HepG2 (cell line): Measurements from ENCODE around the gene FAF2. TPM values are rescaled to one million over a fixed set of nuclear protein-coding genes. Genes with fewer than 3 reads are reported as not detected.
A peak's percentile ranks its signal among the peaks of the same experiment; 100 is the strongest.

Source experiments
- ATF2 ChIP-seq: sonication (generic); formaldehyde crosslinking; IDR thresholded peaks from 2 replicates; pipeline ENCODE4 v1.4.0; 2020; ENCODE audit warnings: missing genetic modification reagents
- DRAP1 ChIP-seq: IDR thresholded peaks from 2 replicates; pipeline ENCODE4 v1.6.1; 2016; ENCODE audit warnings: missing genetic modification reagents, missing compliant biosample characterization
- EHMT2 ChIP-seq: fragments of 200-600 bp; sonication (generic); IDR thresholded peaks from 2 replicates; pipeline ENCODE4 v1.7.0; 2017; ENCODE audit warnings: antibody characterized with exemption, low read depth, low read length, borderline replicate concordance
- ETV5 ChIP-seq: IDR thresholded peaks from 2 replicates; pipeline ENCODE4 v1.6.1; 2018; ENCODE audit warnings: missing biosample characterization, missing genetic modification reagents, inconsistent platforms, borderline replicate concordance
- GABPA ChIP-seq, 2 experiments: IDR thresholded peaks; 2 replicates each; pipeline ENCODE4 v1.6.1; 2011 to 2016; ENCODE audit warnings: low read depth in 2 of 2, low read length in 1 of 2, missing biosample characterization in 1 of 2, missing genetic modification characterization in 1 of 2
- HNF4G ChIP-seq, 2 experiments: sonication (generic) in 1 of 2; formaldehyde crosslinking in 1 of 2; IDR thresholded peaks; 2 replicates each; pipeline versions ENCODE4 v1.4.0 to v1.6.1; 2011 to 2020; ENCODE audit warnings: borderline replicate concordance in 2 of 2, low read depth in 2 of 2, mild to moderate bottlenecking in 2 of 2, low read length in 1 of 2, missing genetic modification reagents in 1 of 2, moderate library complexity in 1 of 2
- IRF2 ChIP-seq: IDR thresholded peaks from 2 replicates; pipeline ENCODE4 v1.6.1; 2018; ENCODE audit warnings: missing genetic modification reagents, missing compliant biosample characterization
- ISX ChIP-seq: sonication (generic); formaldehyde crosslinking; conservative IDR thresholded peaks from 2 replicates; pipeline ENCODE4 v1.5.0; 2020; ENCODE audit warnings: missing genetic modification reagents
- NR2F2 ChIP-seq: IDR thresholded peaks from 2 replicates; pipeline ENCODE4 v1.6.1; 2012; ENCODE audit warnings: low read depth, inconsistent platforms, borderline replicate concordance
- POLR2AphosphoS5 ChIP-seq: IDR thresholded peaks from 2 replicates; pipeline ENCODE4 v1.6.1; 2012; ENCODE audit warnings: low read depth, low read length
- SP2 ChIP-seq: sonication (generic); formaldehyde crosslinking; IDR thresholded peaks from 2 replicates; pipeline ENCODE4 v1.5.1; 2020; ENCODE audit warnings: mild to moderate bottlenecking, missing genetic modification reagents
- THAP8 ChIP-seq: sonication (generic); formaldehyde crosslinking; IDR thresholded peaks from 2 replicates; pipeline ENCODE4 v1.5.1; 2020; ENCODE audit warnings: missing genetic modification reagents, mild to moderate bottlenecking, borderline replicate concordance
- ZFP90 ChIP-seq: sonication (generic); formaldehyde crosslinking; IDR thresholded peaks from 2 replicates; pipeline ENCODE4 v1.8.0; 2022; ENCODE audit warnings: missing genetic modification reagents, mild to moderate bottlenecking, inconsistent platforms, borderline replicate concordance
- ZFP91 ChIP-seq: sonication (generic); formaldehyde crosslinking; IDR thresholded peaks from 2 replicates; pipeline ENCODE4 v1.9.0; 2022; ENCODE audit warnings: missing genetic modification reagents, mild to moderate bottlenecking, borderline replicate concordance
- ZNF574 ChIP-seq: sonication (generic); formaldehyde crosslinking; IDR thresholded peaks from 2 replicates; pipeline ENCODE4 v1.4.0; 2020; ENCODE audit warnings: missing genetic modification reagents
- ZNF607 ChIP-seq: sonication (generic); formaldehyde crosslinking; IDR thresholded peaks from 2 replicates; pipeline ENCODE4 v1.5.1; 2020; ENCODE audit warnings: missing genetic modification reagents, mild to moderate bottlenecking, borderline replicate concordance
- ZNF710 ChIP-seq: sonication (generic); formaldehyde crosslinking; IDR thresholded peaks from 2 replicates; pipeline ENCODE4 v1.5.0; 2020; ENCODE audit warnings: mild to moderate bottlenecking, missing genetic modification reagents, borderline replicate concordance
- ZNF782 ChIP-seq: sonication (generic); formaldehyde crosslinking; IDR thresholded peaks from 2 replicates; pipeline ENCODE4 v1.4.0; 2020; ENCODE audit warnings: missing genetic modification reagents, mild to moderate bottlenecking, borderline replicate concordance
- polyA plus RNA-seq, 8 experiments: library from polyadenylated mRNA; depleted of rRNA in 3 of 8; stranded (reverse) in 7 of 8; unstranded in 1 of 8; fragments of >200 nt; fragmentation: Illumina TruSeq in 4 of 8; extraction: Trizol in 4 of 8; gene quantifications; 2 replicates each; pipeline versions ENCODE4 v1.2.1 to v1.2.3, GENCODE V29; 2011 to 2016; ENCODE audit warnings: low read depth in 4 of 8, missing spikeins in 1 of 8, mixed read lengths in 1 of 8; ENCODE audit not compliant: insufficient read depth in 1 of 8
- total RNA-seq, 5 experiments: library from RNA; depleted of rRNA; stranded (reverse); fragments of >200 nt; fragmentation: Illumina TruSeq; extraction: Trizol; gene quantifications; 2 replicates each; pipeline ENCODE4 v1.2.3, GENCODE V29; 2016; ENCODE audit warnings: low read depth in 1 of 5

Gene FAF2
- total and polyA plus RNA-seq, 2 of the 13 experiments (the other 11 are each of a cell fraction or from before 2014, with no cell fraction given): 27.8 to 34.3 TPM

- TF ChIP-seq GABPA (IDR thresholded peaks at IDR 0.05; ENCODE audit: low read depth, low read length) (peak; percentile 92), GABPA (CRISPR knock-in tag; IDR thresholded peaks at IDR 0.05; ENCODE audit: low read depth) (peak; percentile 93), EHMT2 (no peak), ISX (CRISPR knock-in tag) (0 out of 2 replicates have a peak, but pooled peaks have one; percentile 13), NR2F2 (no peak), ZNF607 (CRISPR knock-in tag) (peak; percentile 96; the same call in 1 of the 2 replicates), DRAP1 (CRISPR knock-in tag) (peak; percentile 76; the same call in 1 of the 2 replicates), ZNF782 (peak; percentile 47; the same call in 1 of the 2 replicates), ZNF710 (CRISPR knock-in tag) (peak; percentile 15; the same call in 1 of the 2 replicates), THAP8 (peak; percentile 81; the same call in 1 of the 2 replicates), SP2 (CRISPR knock-in tag) (peak; percentile 24), IRF2 (CRISPR knock-in tag) (peak; percentile 80), ZFP90 (CRISPR knock-in tag) (peak; percentile 32), ZFP91 (CRISPR knock-in tag) (peak; percentile 79; the same call in 1 of the 2 replicates), HNF4G (IDR thresholded peaks at IDR 0.05; ENCODE audit: borderline replicate concordance, low read depth, low read length) (peak; percentile 98), HNF4G (CRISPR knock-in tag; IDR thresholded peaks at IDR 0.05; ENCODE audit: borderline replicate concordance, low read depth) (no peak), POLR2AphosphoS5 (peak; percentile 82), ETV5 (CRISPR knock-in tag) (peak; percentile 90), ZNF574 (CRISPR knock-in tag) (peak; percentile 81), ATF2 (CRISPR knock-in tag) (0 out of 2 replicates have a peak, but pooled peaks have one; percentile 44)
Measured at GRCh38 chr5:176447978-176448608, at the start of gene FAF2 (continued).
